HCT116 (cell line): ENCODE data around the gene GABRA4. TPM values are rescaled to one million over a fixed set of nuclear protein-coding genes. Genes with fewer than 3 reads are reported as not detected.

Source experiments
- ATAC-seq: fragments of 200-7000 bp; cut with Tn5 transposase; 2 replicates; pipeline ENCODE4 v1.9.1; 2020; ENCODE audit warnings: mild to moderate bottlenecking, moderate library complexity
- BruUV-seq: library from RNA; stranded (reverse); fragments of 400-500 nt; replicated peaks from 2 replicates; lab custom pipeline; 2021; lab: Mats Ljungman, UMichigan
- CTCF ChIA-PET: fragments of 300-600 bp; sonication (Branson Sonifier 250); formaldehyde crosslinking; loops from one replicate; lab custom pipeline; 2021; ENCODE audit warnings: antibody characterized with exemption; lab: Charles Lee
- POLR2A ChIA-PET: fragments of 300-600, 350-600 bp; sonication (Branson Sonifier 250); formaldehyde crosslinking; loops from one replicate; lab custom pipeline; 2021; ENCODE audit warnings: antibody characterized with exemption; lab: Charles Lee
- RAD21 ChIA-PET, 2 experiments: fragments of 300-600 bp; sonication (Branson Sonifier 250); formaldehyde crosslinking; loops; one replicate each; lab custom pipeline; 2023; ENCODE audit warnings: low total read pairs in 2 of 2; ENCODE audit not compliant: uncharacterized antibody in 2 of 2, unreplicated experiment in 2 of 2, low non-redundant PET in 1 of 2; lab: Charles Lee
- DNase-seq: peaks from one replicate; pipeline ENCODE4 v3.0.0-alpha.2; 2010; ENCODE audit warnings: low read depth, low spot score
- H2AFZ ChIP-seq: fragments of 200-600 bp; shearing (Covaris generic), sonication (generic); 2 replicates; pipeline ENCODE4 v1.6.1; 2017; ENCODE audit warnings: low read depth, mixed run types, mixed read lengths, antibody characterized with exemption, low read length; ENCODE audit not compliant: poor library complexity, severe bottlenecking
- H3K27ac ChIP-seq: 2 replicates; pipeline ENCODE4 v1.5.1; 2012; ENCODE audit warnings: low read depth, low read length
- H3K27me3 ChIP-seq: fragments of 200-600 bp; sonication (generic); 2 replicates; pipeline ENCODE4 v1.6.1; 2016; ENCODE audit warnings: mixed run types, low read length, mixed read lengths; ENCODE audit not compliant: insufficient read depth
- H3K36me3 ChIP-seq, 2 experiments: fragments of 200-500 bp in 1 of 2; fragments of 200-600 bp in 1 of 2; sonication (Bioruptor generic) in 1 of 2; sonication (generic) in 1 of 2; 2 replicates each; pipeline versions ENCODE4 v1.5.1 to v1.6.1; 2014 to 2016; ENCODE audit warnings: low read length in 2 of 2, inconsistent platforms in 1 of 2, mixed read lengths in 1 of 2, mixed run types in 1 of 2; ENCODE audit not compliant: insufficient read depth in 2 of 2, control insufficient read depth in 1 of 2
- H3K4me1 ChIP-seq, 2 experiments: fragments of 200-600 bp in 1 of 2; sonication (generic) in 1 of 2; 2 replicates each; pipeline versions ENCODE4 v1.5.1 to v1.6.1; 2012 to 2017; ENCODE audit warnings: low read length in 2 of 2, inconsistent platforms in 1 of 2, mild to moderate bottlenecking in 1 of 2, mixed read lengths in 1 of 2, mixed run types in 1 of 2, moderate library complexity in 1 of 2; ENCODE audit not compliant: insufficient read depth in 2 of 2, control insufficient read depth in 1 of 2
- H3K4me2 ChIP-seq: fragments of 200-600 bp; sonication (generic); 2 replicates; pipeline ENCODE4 v1.6.1; 2017; ENCODE audit warnings: mixed run types, low read length, mixed read lengths
- H3K4me3 ChIP-seq, 2 experiments: fragments of 200-600 bp in 1 of 2; sonication (generic) in 1 of 2; replicated peaks in 1 of 2; 2 replicates each; pipeline ENCODE4 v1.5.1; 2011 to 2016; ENCODE audit warnings: low read length in 2 of 2, control low read depth in 1 of 2, low read depth in 1 of 2, mild to moderate bottlenecking in 1 of 2, mixed read lengths in 1 of 2, mixed run types in 1 of 2
- H3K79me2 ChIP-seq: fragments of 200-600 bp; sonication (generic); 2 replicates; pipeline ENCODE4 v1.6.1; 2017; ENCODE audit warnings: mild to moderate bottlenecking, mixed run types, low read length, moderate library complexity, mixed read lengths; ENCODE audit not compliant: insufficient read depth
- H3K9ac ChIP-seq: fragments of 200-600 bp; sonication (generic); 2 replicates; pipeline ENCODE4 v1.6.1; 2016; ENCODE audit warnings: low read length, mixed read lengths
- H3K9me2 ChIP-seq: fragments of 200-600 bp; sonication (generic), shearing (Covaris generic); 2 replicates; pipeline ENCODE4 v1.6.1; 2017; ENCODE audit warnings: mixed run types, mild to moderate bottlenecking, moderate library complexity; ENCODE audit not compliant: insufficient read depth
- H3K9me3 ChIP-seq, 2 experiments: fragments of 200-500 bp in 1 of 2; fragments of 200-600 bp in 1 of 2; sonication (Bioruptor generic) in 1 of 2; sonication (generic) in 1 of 2; 2 replicates each; pipeline ENCODE4 v1.6.1; 2014 to 2017; ENCODE audit warnings: low read length in 2 of 2, mixed read lengths in 2 of 2, inconsistent platforms in 1 of 2, low read depth in 1 of 2, mild to moderate bottlenecking in 1 of 2, mixed run types in 1 of 2, moderate library complexity in 1 of 2; ENCODE audit not compliant: control insufficient read depth in 1 of 2, insufficient read depth in 1 of 2
- H4K20me1 ChIP-seq: fragments of 200-600 bp; sonication (generic), shearing (Covaris generic); 2 replicates; pipeline ENCODE4 v1.6.1; 2017; ENCODE audit warnings: mixed run types, mild to moderate bottlenecking, moderate library complexity; ENCODE audit not compliant: insufficient read depth
- CBX3 ChIP-seq: IDR thresholded peaks from 2 replicates; pipeline ENCODE4 v1.6.1; 2012; ENCODE audit warnings: low read depth
- CEBPB ChIP-seq: IDR thresholded peaks from 2 replicates; pipeline ENCODE4 v1.6.1; 2012; ENCODE audit warnings: low read depth
- EGR1 ChIP-seq: IDR thresholded peaks from 2 replicates; pipeline ENCODE4 v1.6.1; 2012; ENCODE audit warnings: low read depth
- ELF1 ChIP-seq: IDR thresholded peaks from 2 replicates; pipeline ENCODE4 v1.6.1; 2012; ENCODE audit warnings: low read depth, borderline replicate concordance
- EZH2phosphoT487 ChIP-seq: fragments of 200-600 bp; IDR thresholded peaks from 2 replicates; pipeline ENCODE4 v1.6.1; 2018; ENCODE audit warnings: antibody characterized with exemption, borderline replicate concordance
- FOSL1 ChIP-seq: IDR thresholded peaks from 2 replicates; pipeline ENCODE4 v1.6.1; 2012; ENCODE audit warnings: low read depth
- JUND ChIP-seq: IDR thresholded peaks from 2 replicates; pipeline ENCODE4 v1.6.1; 2012
- POLR2A ChIP-seq: IDR thresholded peaks from 2 replicates; pipeline ENCODE4 v1.7.0; 2011; ENCODE audit warnings: borderline replicate concordance; ENCODE audit not compliant: insufficient read depth, insufficient read length; ENCODE audit errors: extremely low read depth
- RAD21 ChIP-seq: IDR thresholded peaks from 2 replicates; pipeline ENCODE4 v1.6.1; 2012; ENCODE audit warnings: low read depth, mild to moderate bottlenecking
- SIN3A ChIP-seq: IDR thresholded peaks from 2 replicates; pipeline ENCODE4 v1.6.1; 2012; ENCODE audit warnings: low read depth
- SP1 ChIP-seq: IDR thresholded peaks from 2 replicates; pipeline ENCODE4 v1.6.1; 2012; ENCODE audit warnings: low read depth
- TCF7L2 ChIP-seq: IDR thresholded peaks from 2 replicates; pipeline ENCODE4 v1.7.0; 2011; ENCODE audit warnings: borderline replicate concordance, inconsistent platforms; ENCODE audit not compliant: insufficient read depth, insufficient read length; ENCODE audit errors: extremely low read depth
- YY1 ChIP-seq: IDR thresholded peaks from 2 replicates; pipeline ENCODE4 v1.6.1; 2011; ENCODE audit warnings: low read length, low read depth, moderate library complexity, mild to moderate bottlenecking; ENCODE audit not compliant: insufficient replicate concordance; ENCODE audit errors: extremely low read depth
- ZBTB33 ChIP-seq: IDR thresholded peaks from 2 replicates; pipeline ENCODE4 v1.6.1; 2011; ENCODE audit warnings: mild to moderate bottlenecking, low read length, moderate library complexity; ENCODE audit not compliant: insufficient replicate concordance; ENCODE audit errors: extremely low read depth
- intact Hi-C: fragments of 100-400 bp; cut with micrococcal nuclease; formaldehyde crosslinking; loops from 2 replicates; pipeline ENCODE4 v1.10.0; 2022
- total RNA-seq: library from RNA; stranded (reverse); gene quantifications from one replicate; pipeline ENCODE4 v1.2.1, GENCODE V29; 2021; ENCODE audit not compliant: unreplicated experiment
- TF ChIP-seq, protein P1 (sequence below): IDR thresholded peaks from 2 replicates; pipeline ENCODE4 v1.6.1; 2012
- TF ChIP-seq, protein P2 (sequence below): IDR thresholded peaks from 2 replicates; pipeline ENCODE4 v1.6.1; 2012
- TF ChIP-seq, protein P3 (sequence below): IDR thresholded peaks from 2 replicates; pipeline ENCODE4 v1.6.1; 2012; ENCODE audit warnings: low read depth

Gene GABRA4
- total RNA-seq, 1 experiment from 2014 or later: not detected

GRCh38 chr4:46999566-46999965, 6.2 kb upstream of the GABRA4 start:
- H3K36me3 ChIP-seq: no peaks in the 10 kb centered on the region
- POLR2A ChIA-PET: no interaction called here
- no TSS peak for BruUV-seq
- no peaks in the 10 kb centered on the region for H3K9me2 ChIP-seq
- H4K20me1 ChIP-seq: no peaks in the 10 kb centered on the region
- H3K4me3 ChIP-seq: no peak overlapping the region
- intact Hi-C loops: no loop called here
- no peaks in the 10 kb centered on the region for H3K9me3 ChIP-seq
- H3K4me1 ChIP-seq: no peaks in the 10 kb centered on the region
- RAD21 ChIA-PET: no interaction called here
- no peak overlapping the region for H3K4me2 ChIP-seq
- H2AFZ ChIP-seq: no peak overlapping the region
- ATAC-seq (no peak), DNase-seq (no peak)
- CTCF ChIA-PET: no interaction called here
- H3K79me2 ChIP-seq: no peaks in the 10 kb centered on the region
- no peak for TF ChIP-seq ELF1
- no peak for TF ChIP-seq FOSL1
- no peak for TF ChIP-seq ZBTB33
- TF ChIP-seq, protein P1, sequence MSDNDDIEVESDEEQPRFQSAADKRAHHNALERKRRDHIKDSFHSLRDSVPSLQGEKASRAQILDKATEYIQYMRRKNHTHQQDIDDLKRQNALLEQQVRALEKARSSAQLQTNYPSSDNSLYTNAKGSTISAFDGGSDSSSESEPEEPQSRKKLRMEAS: no peak
- no peak for TF ChIP-seq JUND
- no peak for TF ChIP-seq TCF7L2
- no peak for TF ChIP-seq POLR2A
- no peak for TF ChIP-seq RAD21
- no peaks in the 10 kb centered on the region for H3K27me3 ChIP-seq
- H3K9ac ChIP-seq: no peak overlapping the region
- H3K27ac ChIP-seq: no peak overlapping the region

GRCh38 chr4:46994007-46994405, 625 bp upstream of the GABRA4 start:
- no peak for ATAC-seq
- H3K27me3 ChIP-seq: no peaks in the 10 kb centered on the region
- no peak overlapping the region for H2AFZ ChIP-seq
- RAD21 ChIA-PET: no interaction called here
- H3K9ac ChIP-seq: no peak overlapping the region
- intact Hi-C loops: no loop called here
- H3K79me2 ChIP-seq: no peaks in the 10 kb centered on the region
- no peak overlapping the region for H3K27ac ChIP-seq
- no peak overlapping the region for H3K4me3 ChIP-seq
- CTCF ChIA-PET: no interaction called here
- no peaks in the 10 kb centered on the region for H3K9me2 ChIP-seq
- no peaks in the 10 kb centered on the region for H3K4me1 ChIP-seq
- no peaks in the 10 kb centered on the region for H3K9me3 ChIP-seq
- no peak for DNase-seq
- BruUV-seq: no TSS peak
- POLR2A ChIA-PET: no interaction called here
- H4K20me1 ChIP-seq: no peaks in the 10 kb centered on the region
- no peaks in the 10 kb centered on the region for H3K36me3 ChIP-seq
- no peak overlapping the region for H3K4me2 ChIP-seq
- TF ChIP-seq, protein P2, sequence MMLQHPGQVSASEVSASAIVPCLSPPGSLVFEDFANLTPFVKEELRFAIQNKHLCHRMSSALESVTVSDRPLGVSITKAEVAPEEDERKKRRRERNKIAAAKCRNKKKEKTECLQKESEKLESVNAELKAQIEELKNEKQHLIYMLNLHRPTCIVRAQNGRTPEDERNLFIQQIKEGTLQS: no peak
- TF ChIP-seq ELF1 (no peak), CBX3 (no peak), YY1 (no peak), EZH2phosphoT487 (no peak), POLR2A (no peak), EGR1 (no peak), SIN3A (no peak), SP1 (no peak), CEBPB (no peak)
- TF ChIP-seq, protein P3, sequence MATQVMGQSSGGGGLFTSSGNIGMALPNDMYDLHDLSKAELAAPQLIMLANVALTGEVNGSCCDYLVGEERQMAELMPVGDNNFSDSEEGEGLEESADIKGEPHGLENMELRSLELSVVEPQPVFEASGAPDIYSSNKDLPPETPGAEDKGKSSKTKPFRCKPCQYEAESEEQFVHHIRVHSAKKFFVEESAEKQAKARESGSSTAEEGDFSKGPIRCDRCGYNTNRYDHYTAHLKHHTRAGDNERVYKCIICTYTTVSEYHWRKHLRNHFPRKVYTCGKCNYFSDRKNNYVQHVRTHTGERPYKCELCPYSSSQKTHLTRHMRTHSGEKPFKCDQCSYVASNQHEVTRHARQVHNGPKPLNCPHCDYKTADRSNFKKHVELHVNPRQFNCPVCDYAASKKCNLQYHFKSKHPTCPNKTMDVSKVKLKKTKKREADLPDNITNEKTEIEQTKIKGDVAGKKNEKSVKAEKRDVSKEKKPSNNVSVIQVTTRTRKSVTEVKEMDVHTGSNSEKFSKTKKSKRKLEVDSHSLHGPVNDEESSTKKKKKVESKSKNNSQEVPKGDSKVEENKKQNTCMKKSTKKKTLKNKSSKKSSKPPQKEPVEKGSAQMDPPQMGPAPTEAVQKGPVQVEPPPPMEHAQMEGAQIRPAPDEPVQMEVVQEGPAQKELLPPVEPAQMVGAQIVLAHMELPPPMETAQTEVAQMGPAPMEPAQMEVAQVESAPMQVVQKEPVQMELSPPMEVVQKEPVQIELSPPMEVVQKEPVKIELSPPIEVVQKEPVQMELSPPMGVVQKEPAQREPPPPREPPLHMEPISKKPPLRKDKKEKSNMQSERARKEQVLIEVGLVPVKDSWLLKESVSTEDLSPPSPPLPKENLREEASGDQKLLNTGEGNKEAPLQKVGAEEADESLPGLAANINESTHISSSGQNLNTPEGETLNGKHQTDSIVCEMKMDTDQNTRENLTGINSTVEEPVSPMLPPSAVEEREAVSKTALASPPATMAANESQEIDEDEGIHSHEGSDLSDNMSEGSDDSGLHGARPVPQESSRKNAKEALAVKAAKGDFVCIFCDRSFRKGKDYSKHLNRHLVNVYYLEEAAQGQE: no peak
